ENCODE measurements around the gene KMT2B.

DNA sequence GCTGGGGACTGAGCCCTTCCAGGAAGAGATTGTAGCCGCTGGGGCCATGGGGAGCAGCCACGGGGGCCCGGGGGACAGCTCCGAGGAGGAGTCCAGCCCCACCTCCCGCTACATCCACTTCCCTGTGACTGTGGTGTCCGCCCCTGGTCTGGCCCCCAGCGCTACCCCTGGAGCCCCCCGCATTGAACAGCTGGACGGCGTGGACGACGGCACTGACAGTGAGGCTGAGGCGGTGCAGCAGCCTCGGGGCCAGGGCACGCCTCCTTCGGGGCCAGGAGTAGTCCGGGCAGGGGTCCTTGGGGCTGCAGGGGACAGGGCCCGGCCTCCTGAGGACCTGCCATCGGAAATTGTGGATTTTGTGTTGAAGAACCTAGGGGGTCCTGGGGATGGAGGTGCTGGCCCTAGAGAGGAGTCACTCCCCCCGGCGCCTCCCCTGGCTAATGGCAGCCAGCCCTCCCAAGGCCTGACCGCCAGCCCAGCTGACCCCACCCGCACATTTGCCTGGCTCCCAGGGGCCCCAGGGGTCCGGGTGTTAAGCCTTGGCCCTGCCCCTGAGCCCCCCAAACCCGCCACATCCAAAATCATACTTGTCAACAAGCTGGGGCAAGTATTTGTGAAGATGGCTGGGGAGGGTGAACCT lies 14.9 kb downstream of the KMT2B start:
- TF ChIP-seq, protein P1, sequence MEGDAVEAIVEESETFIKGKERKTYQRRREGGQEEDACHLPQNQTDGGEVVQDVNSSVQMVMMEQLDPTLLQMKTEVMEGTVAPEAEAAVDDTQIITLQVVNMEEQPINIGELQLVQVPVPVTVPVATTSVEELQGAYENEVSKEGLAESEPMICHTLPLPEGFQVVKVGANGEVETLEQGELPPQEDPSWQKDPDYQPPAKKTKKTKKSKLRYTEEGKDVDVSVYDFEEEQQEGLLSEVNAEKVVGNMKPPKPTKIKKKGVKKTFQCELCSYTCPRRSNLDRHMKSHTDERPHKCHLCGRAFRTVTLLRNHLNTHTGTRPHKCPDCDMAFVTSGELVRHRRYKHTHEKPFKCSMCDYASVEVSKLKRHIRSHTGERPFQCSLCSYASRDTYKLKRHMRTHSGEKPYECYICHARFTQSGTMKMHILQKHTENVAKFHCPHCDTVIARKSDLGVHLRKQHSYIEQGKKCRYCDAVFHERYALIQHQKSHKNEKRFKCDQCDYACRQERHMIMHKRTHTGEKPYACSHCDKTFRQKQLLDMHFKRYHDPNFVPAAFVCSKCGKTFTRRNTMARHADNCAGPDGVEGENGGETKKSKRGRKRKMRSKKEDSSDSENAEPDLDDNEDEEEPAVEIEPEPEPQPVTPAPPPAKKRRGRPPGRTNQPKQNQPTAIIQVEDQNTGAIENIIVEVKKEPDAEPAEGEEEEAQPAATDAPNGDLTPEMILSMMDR (IDR thresholded peaks at IDR 0.05) = no peak
- TF ChIP-seq JAZF1 (CRISPR knock-in tag; IDR thresholded peaks at IDR 0.05) (no peak), NFATC4 (CRISPR knock-in tag; IDR thresholded peaks at IDR 0.05) (no peak), ZNF423 (CRISPR knock-in tag; IDR thresholded peaks at IDR 0.05) (no peak), MAX (CRISPR knock-in tag; IDR thresholded peaks at IDR 0.05) (no peak), CREB1 (CRISPR knock-in tag; IDR thresholded peaks at IDR 0.05) (no peak), FOXP4 (CRISPR knock-in tag; IDR thresholded peaks at IDR 0.05) (no peak), MYBL2 (CRISPR knock-in tag; IDR thresholded peaks at IDR 0.05) (no peak), ELF4 (CRISPR knock-in tag; IDR thresholded peaks at IDR 0.05; ENCODE audit: low read depth) (no peak), NR2C2 (CRISPR knock-in tag; IDR thresholded peaks at IDR 0.05) (no peak), CDX4 (CRISPR knock-in tag; IDR thresholded peaks at IDR 0.05; ENCODE audit: borderline replicate concordance) (no peak), NR3C1 (CRISPR knock-in tag; conservative IDR thresholded peaks at IDR 0.05; ENCODE audit: low read depth) (no peak)
- TF ChIP-seq, protein P2, sequence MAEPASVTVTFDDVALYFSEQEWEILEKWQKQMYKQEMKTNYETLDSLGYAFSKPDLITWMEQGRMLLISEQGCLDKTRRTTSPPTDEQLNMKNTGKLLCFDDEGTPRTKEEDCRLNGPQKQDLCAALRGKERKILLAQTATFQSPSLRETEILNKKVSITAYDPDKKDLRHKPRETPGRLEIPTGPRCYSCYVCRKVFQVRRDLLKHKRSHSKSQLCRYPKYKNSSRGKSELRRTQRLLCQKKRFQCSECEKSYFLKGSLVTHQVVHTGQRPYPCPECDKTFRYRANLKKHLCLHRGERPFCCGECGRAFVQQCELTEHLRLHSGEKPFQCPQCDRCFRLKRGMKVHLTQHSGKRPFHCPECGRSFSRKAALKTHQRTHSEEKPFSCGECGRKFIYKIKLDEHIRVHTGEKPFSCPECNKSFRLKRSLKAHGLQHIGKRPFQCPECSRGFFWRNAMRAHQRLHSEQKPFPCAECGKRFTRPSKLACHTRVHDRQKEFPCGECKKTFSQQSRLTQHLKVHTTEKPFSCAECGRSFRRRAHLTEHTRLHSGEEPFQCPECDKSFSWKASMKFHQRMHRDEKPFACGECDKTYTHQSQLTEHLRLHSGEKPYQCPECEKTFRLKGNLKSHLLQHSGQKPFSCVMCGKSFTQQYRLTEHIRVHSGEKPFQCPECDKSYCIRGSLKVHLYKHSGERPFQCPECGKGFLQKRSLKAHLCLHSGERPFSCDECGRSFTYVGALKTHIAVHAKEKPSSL (CRISPR knock-in tag; conservative IDR thresholded peaks at IDR 0.05) = no peak
- TF ChIP-seq, protein P3, sequence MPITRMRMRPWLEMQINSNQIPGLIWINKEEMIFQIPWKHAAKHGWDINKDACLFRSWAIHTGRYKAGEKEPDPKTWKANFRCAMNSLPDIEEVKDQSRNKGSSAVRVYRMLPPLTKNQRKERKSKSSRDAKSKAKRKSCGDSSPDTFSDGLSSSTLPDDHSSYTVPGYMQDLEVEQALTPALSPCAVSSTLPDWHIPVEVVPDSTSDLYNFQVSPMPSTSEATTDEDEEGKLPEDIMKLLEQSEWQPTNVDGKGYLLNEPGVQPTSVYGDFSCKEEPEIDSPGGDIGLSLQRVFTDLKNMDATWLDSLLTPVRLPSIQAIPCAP (CRISPR knock-in tag; IDR thresholded peaks at IDR 0.05) = no peak
